Natural killer cell (primary cell): ENCODE results near the gene DIP2C. TPM values are rescaled to one million over a fixed set of nuclear protein-coding genes. Genes with fewer than 3 reads are reported as not detected.

Source experiments
- ATAC-seq, 3 donors: fragments of 150-1000 bp in 2 of 3; fragments of 200-7000 bp in 1 of 3; cut with Tn5 transposase; 1 replicate in 1 of 3; 2 replicates in 2 of 3; pipeline ENCODE4 v1.10.0; 2021; ENCODE audit warnings: mild to moderate bottlenecking in 2 of 3, moderate library complexity in 2 of 3
- DNase-seq, 2 donors: peaks; one replicate each; pipeline versions ENCODE4 v3.0.0 to v3.0.0-alpha.2; 2013 to 2021; ENCODE audit warnings: mixed read lengths in 1 of 2
- H3K27ac ChIP-seq: one replicate; pipeline ENCODE4 v1.5.1; 2013; ENCODE audit warnings: mild to moderate bottlenecking, low read length
- H3K27me3 ChIP-seq: one replicate; pipeline ENCODE4 v1.6.1; 2013; ENCODE audit warnings: low read length; ENCODE audit not compliant: control insufficient read depth, insufficient read depth
- H3K36me3 ChIP-seq: one replicate; pipeline ENCODE4 v1.6.1; 2013; ENCODE audit warnings: low read length; ENCODE audit not compliant: control insufficient read depth, insufficient read depth
- H3K4me1 ChIP-seq: one replicate; pipeline ENCODE4 v1.6.1; 2013; ENCODE audit warnings: low read length; ENCODE audit not compliant: control insufficient read depth, insufficient read depth
- H3K4me3 ChIP-seq: one replicate; pipeline ENCODE4 v1.5.1; 2013; ENCODE audit warnings: low read length
- H3K9me3 ChIP-seq: one replicate; pipeline ENCODE4 v1.6.1; 2013; ENCODE audit warnings: low read length; ENCODE audit not compliant: control insufficient read depth, insufficient read depth
- H3K27ac Mint-ChIP-seq, 2 donors: one replicate each; pipeline ENCODE4 v1.8.0; 2022; ENCODE audit warnings: mild to moderate bottlenecking in 2 of 2, mixed read lengths in 2 of 2, moderate library complexity in 1 of 2
- H3K27me3 Mint-ChIP-seq, 2 donors: one replicate each; pipeline ENCODE4 v1.8.0; 2022; ENCODE audit warnings: low read depth in 2 of 2, mixed read lengths in 2 of 2
- H3K36me3 Mint-ChIP-seq: one replicate; pipeline ENCODE4 v1.8.0; 2022; ENCODE audit warnings: mixed read lengths
- H3K4me1 Mint-ChIP-seq, 2 donors: one replicate each; pipeline ENCODE4 v1.8.0; 2022; ENCODE audit warnings: mixed read lengths in 2 of 2
- H3K4me3 Mint-ChIP-seq: one replicate; pipeline ENCODE4 v1.8.0; 2022; ENCODE audit warnings: mild to moderate bottlenecking, moderate library complexity, mixed read lengths
- H3K9me3 Mint-ChIP-seq, 2 donors: one replicate each; pipeline ENCODE4 v1.8.0; 2022; ENCODE audit warnings: mixed read lengths in 2 of 2
- WGBS: methylation state at CpG from one replicate; pipeline ENCODE4 v1.1.7; 2013; ENCODE audit warnings: missing lambda C conversion rate; ENCODE audit not compliant: insufficient coverage; 5-methylcytosine and 5-hydroxymethylcytosine counted together
- intact Hi-C: fragments of 100-400 bp; cut with micrococcal nuclease; formaldehyde crosslinking; loops from one replicate; pipeline ENCODE4 v1.14.2; 2022
- total RNA-seq, 4 donors: library from RNA; stranded (reverse); fragments of 120-200 nt in 1 of 4; gene quantifications; one replicate each; pipeline versions ENCODE4 v1.2.3 to v1.2.4, GENCODE V29; 2013 to 2022
- TF ChIP-seq, protein P1 (sequence below): fragments of 200-600 bp; IDR thresholded peaks from one replicate; pipeline ENCODE4 v1.8.0; 2022; ENCODE audit warnings: antibody characterized with exemption

Gene DIP2C
- total RNA-seq, 3 donors from 2014 or later (not counting 1 experiment from before 2014, with no cell fraction given), result 1.5 to 5.8 (median 3.8) TPM

DNA sequence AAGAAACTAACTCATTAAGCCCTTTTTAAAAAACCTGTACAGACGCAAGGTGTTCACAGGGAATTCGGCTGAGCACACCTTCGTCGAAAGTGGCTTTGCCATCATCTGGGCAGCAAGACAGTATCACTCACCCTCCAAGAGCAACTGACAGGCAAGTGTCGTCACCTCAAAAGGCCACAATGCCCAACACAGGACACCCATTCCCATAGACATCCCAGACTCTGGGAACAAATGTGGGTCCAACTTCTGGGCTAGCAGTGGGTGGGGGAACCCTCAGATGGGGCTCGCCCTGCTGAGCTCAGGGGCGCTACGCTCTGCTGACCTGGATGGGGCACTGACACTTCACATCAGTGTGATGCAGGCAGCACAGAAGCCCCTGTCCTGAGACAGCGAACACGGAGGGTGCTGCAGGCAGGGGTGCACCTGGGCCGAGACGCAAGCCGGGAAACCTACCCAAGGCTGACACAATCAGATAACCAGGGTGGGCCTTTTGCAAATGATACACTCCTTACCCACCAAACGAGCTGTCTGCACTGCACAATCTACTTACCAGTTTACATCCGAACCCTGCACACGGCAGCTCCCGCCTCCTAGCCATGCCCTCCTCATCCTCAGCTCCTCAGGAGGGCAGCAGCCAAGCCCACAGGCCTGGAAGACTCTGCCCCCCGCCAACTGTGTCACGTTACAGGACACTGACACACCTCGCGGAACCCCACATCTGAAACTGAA is 1.7 kb downstream of the DIP2C start:
- Mint-ChIP-seq H3K9me3 (no peaks in the 10 kb centered on the region), H3K27ac (no peak overlapping the region), H3K4me1 (peaks cover 0 to 5% of the 10 kb centered on the region in 2 donors), H3K36me3 (no peaks in the 10 kb centered on the region), H3K4me3 (peak overlapping the region; percentile 39), H3K27me3 (peaks cover 31 to 44% of the 10 kb centered on the region in 2 donors)
- no peaks in the 10 kb centered on the region for H3K4me1 ChIP-seq
- H3K9me3 ChIP-seq, result no peaks in the 10 kb centered on the region
- TF ChIP-seq, protein P1, sequence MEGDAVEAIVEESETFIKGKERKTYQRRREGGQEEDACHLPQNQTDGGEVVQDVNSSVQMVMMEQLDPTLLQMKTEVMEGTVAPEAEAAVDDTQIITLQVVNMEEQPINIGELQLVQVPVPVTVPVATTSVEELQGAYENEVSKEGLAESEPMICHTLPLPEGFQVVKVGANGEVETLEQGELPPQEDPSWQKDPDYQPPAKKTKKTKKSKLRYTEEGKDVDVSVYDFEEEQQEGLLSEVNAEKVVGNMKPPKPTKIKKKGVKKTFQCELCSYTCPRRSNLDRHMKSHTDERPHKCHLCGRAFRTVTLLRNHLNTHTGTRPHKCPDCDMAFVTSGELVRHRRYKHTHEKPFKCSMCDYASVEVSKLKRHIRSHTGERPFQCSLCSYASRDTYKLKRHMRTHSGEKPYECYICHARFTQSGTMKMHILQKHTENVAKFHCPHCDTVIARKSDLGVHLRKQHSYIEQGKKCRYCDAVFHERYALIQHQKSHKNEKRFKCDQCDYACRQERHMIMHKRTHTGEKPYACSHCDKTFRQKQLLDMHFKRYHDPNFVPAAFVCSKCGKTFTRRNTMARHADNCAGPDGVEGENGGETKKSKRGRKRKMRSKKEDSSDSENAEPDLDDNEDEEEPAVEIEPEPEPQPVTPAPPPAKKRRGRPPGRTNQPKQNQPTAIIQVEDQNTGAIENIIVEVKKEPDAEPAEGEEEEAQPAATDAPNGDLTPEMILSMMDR, result no peak
- H3K4me3 ChIP-seq, result no peak overlapping the region
- no peak for ATAC-seq
- intact Hi-C loops, result no loop called here
- H3K36me3 ChIP-seq, result no peaks in the 10 kb centered on the region
- H3K27ac ChIP-seq, result no peak overlapping the region
- peaks cover 7% of the 10 kb centered on the region for H3K27me3 ChIP-seq
- no peak for DNase-seq
- WGBS, result 85% methylated on average over 20 of the region's 21 CpGs

- H3K4me1 ChIP-seq, result no peaks in the 10 kb centered on the region
- no peaks in the 10 kb centered on the region for H3K36me3 ChIP-seq
- H3K36me3 Mint-ChIP-seq, result no peaks in the 10 kb centered on the region
- no peak overlapping the region for H3K27ac ChIP-seq
- no peaks in the 10 kb centered on the region for H3K9me3 Mint-ChIP-seq
- 91% methylated on average over 19 of the region's 19 CpGs for WGBS
- H3K27me3 Mint-ChIP-seq, result peaks cover 22 to 35% of the 10 kb centered on the region in 2 donors
- no peak overlapping the region for H3K4me3 Mint-ChIP-seq
- H3K4me3 ChIP-seq, result no peak overlapping the region
- H3K9me3 ChIP-seq, result no peaks in the 10 kb centered on the region
- peaks cover 0 to 5% of the 10 kb centered on the region in 2 donors for H3K4me1 Mint-ChIP-seq
- no peak overlapping the region for H3K27ac Mint-ChIP-seq
- ATAC-seq, result no peak
- intact Hi-C loops, result no loop called here
- no peak for DNase-seq
- H3K27me3 ChIP-seq, result peaks cover 7% of the 10 kb centered on the region
- TF ChIP-seq, protein P1, result no peak
Observed at GRCh38 chr10:686155-686931, 3.1 kb downstream of the DIP2C start.

- Mint-ChIP-seq H3K36me3 (no peaks in the 10 kb centered on the region), H3K4me1 (no peaks in the 10 kb centered on the region), H3K4me3 (no peak overlapping the region), H3K27me3 (peaks cover 16 to 28% of the 10 kb centered on the region in 2 donors), H3K27ac (no peak overlapping the region), H3K9me3 (no peaks in the 10 kb centered on the region)
- DNase-seq, result no peak
- Histone ChIP-seq H3K27me3 (peaks cover 7% of the 10 kb centered on the region), H3K4me3 (no peak overlapping the region), H3K27ac (no peak overlapping the region), H3K9me3 (no peaks in the 10 kb centered on the region), H3K36me3 (no peaks in the 10 kb centered on the region), H3K4me1 (no peaks in the 10 kb centered on the region)
- no peak for ATAC-seq
- TF ChIP-seq, protein P1, result no peak
- 76% methylated on average over 6 of the region's 7 CpGs for whole genome bisulfite sequencing
- intact Hi-C loops, result no loop called here
Observed at GRCh38 chr10:685613-686012, 3.9 kb downstream of the DIP2C start.
